HEK293 (cell line): Measurements from ENCODE around the gene C1QTNF9B.
"Not testable (repeated sequence)": the region's sequence is repeated elsewhere in the genome, so short reads cannot be mapped to it uniquely, and the experiment has no call there.

ENCODE experiments used
- CTCF ChIP-seq: fragments of 450-650 bp; formaldehyde crosslinking; IDR thresholded peaks from 2 replicates; pipeline ENCODE4 v1.5.1; 2016; ENCODE audit warnings: missing biosample characterization, missing genetic modification characterization
- EGR2 ChIP-seq: fragments of 450-650 bp; formaldehyde crosslinking; IDR thresholded peaks from 2 replicates; pipeline ENCODE4 v1.5.1; 2016; ENCODE audit warnings: low read depth, missing biosample characterization, missing genetic modification characterization
- REST ChIP-seq: fragments of 450-650 bp; formaldehyde crosslinking; IDR thresholded peaks from 2 replicates; pipeline ENCODE4 v1.5.1; 2016; ENCODE audit warnings: missing biosample characterization, missing genetic modification characterization
- YY1 ChIP-seq: fragments of 450-650 bp; formaldehyde crosslinking; IDR thresholded peaks from 2 replicates; pipeline ENCODE4 v1.5.1; 2018; ENCODE audit warnings: missing biosample characterization, missing genetic modification characterization
- ZBTB11 ChIP-seq: fragments of 450-650 bp; formaldehyde crosslinking; conservative IDR thresholded peaks from 2 replicates; pipeline ENCODE4 v1.5.1; 2016; ENCODE audit warnings: low read depth, missing biosample characterization, missing genetic modification characterization
- ZBTB26 ChIP-seq: fragments of 450-650 bp; formaldehyde crosslinking; optimal IDR thresholded peaks from 2 replicates; pipeline ENCODE3; 2016; ENCODE audit warnings: missing biosample characterization, mild to moderate bottlenecking, missing genetic modification characterization
- ZIC2 ChIP-seq: fragments of 450-650 bp; formaldehyde crosslinking; IDR thresholded peaks from 2 replicates; pipeline ENCODE4 v1.5.1; 2016; ENCODE audit warnings: missing biosample characterization, missing genetic modification characterization
- ZNF274 ChIP-seq, 2 experiments: fragments of 200-500 bp in 1 of 2; fragments of 450-650 bp in 1 of 2; sonication (Bioruptor generic) in 1 of 2; formaldehyde crosslinking in 1 of 2; IDR thresholded peaks; 2 replicates each; pipeline versions ENCODE4 v1.5.1 to v1.6.1; 2014 to 2016; ENCODE audit warnings: borderline replicate concordance in 1 of 2, inconsistent platforms in 1 of 2, low read length in 1 of 2, missing biosample characterization in 1 of 2, missing genetic modification characterization in 1 of 2
- ZNF555 ChIP-seq: fragments of 450-650 bp; formaldehyde crosslinking; conservative IDR thresholded peaks from 2 replicates; pipeline ENCODE4 v1.5.1; 2017; ENCODE audit warnings: missing biosample characterization, mild to moderate bottlenecking, missing genetic modification characterization, inconsistent platforms
- ZNF629 ChIP-seq: fragments of 450-650 bp; formaldehyde crosslinking; IDR thresholded peaks from 2 replicates; pipeline ENCODE4 v1.5.1; 2017; ENCODE audit warnings: missing biosample characterization, missing genetic modification characterization
- ZNF664 ChIP-seq: fragments of 450-650 bp; formaldehyde crosslinking; IDR thresholded peaks from 2 replicates; pipeline ENCODE4 v1.5.1; 2016; ENCODE audit warnings: missing biosample characterization, missing genetic modification characterization
- ZSCAN18 ChIP-seq: fragments of 450-650 bp; formaldehyde crosslinking; IDR thresholded peaks from 2 replicates; pipeline ENCODE4 v1.5.1; 2016; ENCODE audit warnings: missing biosample characterization, missing genetic modification characterization

GRCh38 chr13:23893791-23894190 lies 3.5 kb downstream of the C1QTNF9B start:
- not testable (repeated sequence) for TF ChIP-seq YY1 (tag by site-specific recombination); ZNF664 (tag by site-specific recombination); ZBTB11 (tag by site-specific recombination); CTCF (tag by site-specific recombination); REST; ZNF629 (tag by site-specific recombination); ZNF555 (tag by site-specific recombination); EGR2 (tag by site-specific recombination); ZIC2 (tag by site-specific recombination); ZSCAN18; ZBTB26 (tag by site-specific recombination); ZNF274 (IDR thresholded peaks at IDR 0.05; ENCODE audit: low read length); ZNF274 (tag by site-specific recombination; IDR thresholded peaks at IDR 0.05; ENCODE audit: borderline replicate concordance)
